Panc1 (cell line): Measurements from ENCODE around the gene APOB.

ENCODE experiments used
- POLR2AphosphoS5 ChIP-seq: IDR thresholded peaks from 2 replicates; pipeline ENCODE4 v1.6.1; 2012; ENCODE audit warnings: mild to moderate bottlenecking, low read depth, low read length, moderate library complexity
- SIN3A ChIP-seq: IDR thresholded peaks from 2 replicates; pipeline ENCODE4 v1.6.1; 2012; ENCODE audit warnings: low read depth, mild to moderate bottlenecking, low read length, moderate library complexity, borderline replicate concordance; ENCODE audit not compliant: insufficient read depth
- TCF7L2 ChIP-seq: IDR thresholded peaks from 2 replicates; pipeline ENCODE4 v1.6.1; 2011; ENCODE audit warnings: mild to moderate bottlenecking, low read depth, low read length, inconsistent platforms
- TF ChIP-seq, protein P1 (sequence below): fragments of 450-650 bp; IDR thresholded peaks from 2 replicates; pipeline ENCODE4 v1.5.1; 2017; ENCODE audit warnings: mild to moderate bottlenecking
- TF ChIP-seq, protein P2 (sequence below), 2 experiments: IDR thresholded peaks; 2 replicates each; pipeline ENCODE4 v1.6.1; 2011 to 2012; ENCODE audit warnings: low read depth in 2 of 2, control low read depth in 1 of 2, low read length in 1 of 2, mild to moderate bottlenecking in 1 of 2, moderate library complexity in 1 of 2; ENCODE audit not compliant: insufficient read depth in 1 of 2

DNA sequence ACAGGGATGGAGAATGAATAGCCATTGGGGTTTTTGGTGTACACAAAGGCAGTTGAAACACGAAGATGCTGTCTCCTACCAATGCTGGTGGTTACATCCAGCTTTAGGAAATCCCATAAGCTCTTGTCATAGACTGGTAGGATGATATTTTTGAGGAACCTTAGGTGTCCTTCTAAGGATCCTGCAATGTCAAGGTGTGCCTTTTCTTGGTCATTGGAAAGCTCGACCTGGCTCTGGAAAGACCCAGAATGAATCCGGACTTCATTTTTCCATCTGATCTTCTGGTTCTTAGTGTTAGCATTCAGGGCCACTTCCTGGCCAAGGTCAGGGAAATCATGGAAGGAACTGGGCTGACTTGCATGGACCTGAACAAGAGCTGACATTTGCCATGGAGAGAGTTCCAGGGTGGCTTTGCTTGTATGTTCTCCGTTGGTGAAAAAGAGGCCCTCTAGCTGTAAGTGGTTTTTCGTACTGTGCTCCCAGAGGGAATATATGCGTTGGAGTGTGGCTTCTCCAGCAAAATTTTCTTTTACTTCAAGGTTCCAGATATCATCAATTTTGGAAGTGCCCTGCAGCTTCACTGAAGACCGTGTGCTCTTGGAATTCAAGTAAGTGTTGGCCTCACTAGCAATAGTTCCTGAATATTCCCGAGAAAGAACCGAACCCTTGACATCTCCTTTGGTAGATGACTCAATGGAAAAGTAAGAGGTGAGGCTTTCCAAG lies 38.0 kb downstream of the APOB start:
- TF ChIP-seq, protein P1, sequence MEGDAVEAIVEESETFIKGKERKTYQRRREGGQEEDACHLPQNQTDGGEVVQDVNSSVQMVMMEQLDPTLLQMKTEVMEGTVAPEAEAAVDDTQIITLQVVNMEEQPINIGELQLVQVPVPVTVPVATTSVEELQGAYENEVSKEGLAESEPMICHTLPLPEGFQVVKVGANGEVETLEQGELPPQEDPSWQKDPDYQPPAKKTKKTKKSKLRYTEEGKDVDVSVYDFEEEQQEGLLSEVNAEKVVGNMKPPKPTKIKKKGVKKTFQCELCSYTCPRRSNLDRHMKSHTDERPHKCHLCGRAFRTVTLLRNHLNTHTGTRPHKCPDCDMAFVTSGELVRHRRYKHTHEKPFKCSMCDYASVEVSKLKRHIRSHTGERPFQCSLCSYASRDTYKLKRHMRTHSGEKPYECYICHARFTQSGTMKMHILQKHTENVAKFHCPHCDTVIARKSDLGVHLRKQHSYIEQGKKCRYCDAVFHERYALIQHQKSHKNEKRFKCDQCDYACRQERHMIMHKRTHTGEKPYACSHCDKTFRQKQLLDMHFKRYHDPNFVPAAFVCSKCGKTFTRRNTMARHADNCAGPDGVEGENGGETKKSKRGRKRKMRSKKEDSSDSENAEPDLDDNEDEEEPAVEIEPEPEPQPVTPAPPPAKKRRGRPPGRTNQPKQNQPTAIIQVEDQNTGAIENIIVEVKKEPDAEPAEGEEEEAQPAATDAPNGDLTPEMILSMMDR = no peak
- TF ChIP-seq, protein P2, sequence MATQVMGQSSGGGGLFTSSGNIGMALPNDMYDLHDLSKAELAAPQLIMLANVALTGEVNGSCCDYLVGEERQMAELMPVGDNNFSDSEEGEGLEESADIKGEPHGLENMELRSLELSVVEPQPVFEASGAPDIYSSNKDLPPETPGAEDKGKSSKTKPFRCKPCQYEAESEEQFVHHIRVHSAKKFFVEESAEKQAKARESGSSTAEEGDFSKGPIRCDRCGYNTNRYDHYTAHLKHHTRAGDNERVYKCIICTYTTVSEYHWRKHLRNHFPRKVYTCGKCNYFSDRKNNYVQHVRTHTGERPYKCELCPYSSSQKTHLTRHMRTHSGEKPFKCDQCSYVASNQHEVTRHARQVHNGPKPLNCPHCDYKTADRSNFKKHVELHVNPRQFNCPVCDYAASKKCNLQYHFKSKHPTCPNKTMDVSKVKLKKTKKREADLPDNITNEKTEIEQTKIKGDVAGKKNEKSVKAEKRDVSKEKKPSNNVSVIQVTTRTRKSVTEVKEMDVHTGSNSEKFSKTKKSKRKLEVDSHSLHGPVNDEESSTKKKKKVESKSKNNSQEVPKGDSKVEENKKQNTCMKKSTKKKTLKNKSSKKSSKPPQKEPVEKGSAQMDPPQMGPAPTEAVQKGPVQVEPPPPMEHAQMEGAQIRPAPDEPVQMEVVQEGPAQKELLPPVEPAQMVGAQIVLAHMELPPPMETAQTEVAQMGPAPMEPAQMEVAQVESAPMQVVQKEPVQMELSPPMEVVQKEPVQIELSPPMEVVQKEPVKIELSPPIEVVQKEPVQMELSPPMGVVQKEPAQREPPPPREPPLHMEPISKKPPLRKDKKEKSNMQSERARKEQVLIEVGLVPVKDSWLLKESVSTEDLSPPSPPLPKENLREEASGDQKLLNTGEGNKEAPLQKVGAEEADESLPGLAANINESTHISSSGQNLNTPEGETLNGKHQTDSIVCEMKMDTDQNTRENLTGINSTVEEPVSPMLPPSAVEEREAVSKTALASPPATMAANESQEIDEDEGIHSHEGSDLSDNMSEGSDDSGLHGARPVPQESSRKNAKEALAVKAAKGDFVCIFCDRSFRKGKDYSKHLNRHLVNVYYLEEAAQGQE (IDR thresholded peaks at IDR 0.05; ENCODE audit: insufficient read depth in 1 of 2, low read depth in 2 of 2, low read length in 1 of 2) = no peak
- TF ChIP-seq SIN3A (no peak), POLR2AphosphoS5 (no peak), TCF7L2 (no peak)
